ENCODE data around the gene LMOD1. TPM values are rescaled to one million over a fixed set of nuclear protein-coding genes. Genes with fewer than 3 reads are reported as not detected.
"Not testable (repeated sequence)": the region's sequence is repeated elsewhere in the genome, so short reads cannot be mapped to it uniquely, and the experiment has no call there.

The LMOD1 gene
- total RNA-seq, 1 experiment from 2014 or later = not detected

DNA sequence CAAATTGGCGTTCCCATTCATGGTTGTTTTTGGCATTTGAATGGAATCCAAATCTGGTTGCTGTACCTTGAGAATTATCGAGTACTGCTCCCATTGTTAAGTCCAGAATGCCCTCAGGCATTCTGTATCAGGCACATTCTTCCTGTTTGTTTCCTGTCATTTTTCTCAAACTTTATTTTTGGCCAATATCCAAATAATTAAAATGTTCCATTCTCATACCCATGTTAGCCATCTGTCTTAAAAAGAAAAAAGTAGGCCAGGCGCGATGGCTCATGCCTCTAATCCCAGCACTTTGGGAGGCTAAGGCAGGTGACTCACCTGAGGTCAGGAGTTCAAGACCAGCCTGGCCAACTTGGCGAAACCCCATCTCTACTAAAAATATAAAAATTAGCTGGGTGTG is 86.9 kb downstream of the LMOD1 start:
- H3K27ac Mint-ChIP-seq (ENCODE audit: low read depth, unreplicated experiment) = no peak overlapping the region
- DNase-seq (ENCODE audit: unreplicated experiment) = peak; percentile 63
- BruUV-seq (replicated peaks) = no TSS peak
- no peaks in the 10 kb centered on the region for H3K27me3 Mint-ChIP-seq (ENCODE audit: insufficient read depth, unreplicated experiment)
- no peaks in the 10 kb centered on the region for H3K9me3 Mint-ChIP-seq (ENCODE audit: unreplicated experiment)
- POLR2A ChIA-PET = interaction anchor here (1.2 to 3.3 kb wide), 2 partner anchors 9 to 18 kb away, joined by 3 to 28 read pairs; no protein-coding TSS in a partner anchor
- H3K36me3 Mint-ChIP-seq (ENCODE audit: insufficient read depth, unreplicated experiment) = peaks cover 97% of the 10 kb centered on the region
- intact Hi-C loops (cut with micrococcal nuclease) = no loop called here
- TF ChIP-seq, protein P1, sequence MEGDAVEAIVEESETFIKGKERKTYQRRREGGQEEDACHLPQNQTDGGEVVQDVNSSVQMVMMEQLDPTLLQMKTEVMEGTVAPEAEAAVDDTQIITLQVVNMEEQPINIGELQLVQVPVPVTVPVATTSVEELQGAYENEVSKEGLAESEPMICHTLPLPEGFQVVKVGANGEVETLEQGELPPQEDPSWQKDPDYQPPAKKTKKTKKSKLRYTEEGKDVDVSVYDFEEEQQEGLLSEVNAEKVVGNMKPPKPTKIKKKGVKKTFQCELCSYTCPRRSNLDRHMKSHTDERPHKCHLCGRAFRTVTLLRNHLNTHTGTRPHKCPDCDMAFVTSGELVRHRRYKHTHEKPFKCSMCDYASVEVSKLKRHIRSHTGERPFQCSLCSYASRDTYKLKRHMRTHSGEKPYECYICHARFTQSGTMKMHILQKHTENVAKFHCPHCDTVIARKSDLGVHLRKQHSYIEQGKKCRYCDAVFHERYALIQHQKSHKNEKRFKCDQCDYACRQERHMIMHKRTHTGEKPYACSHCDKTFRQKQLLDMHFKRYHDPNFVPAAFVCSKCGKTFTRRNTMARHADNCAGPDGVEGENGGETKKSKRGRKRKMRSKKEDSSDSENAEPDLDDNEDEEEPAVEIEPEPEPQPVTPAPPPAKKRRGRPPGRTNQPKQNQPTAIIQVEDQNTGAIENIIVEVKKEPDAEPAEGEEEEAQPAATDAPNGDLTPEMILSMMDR (IDR thresholded peaks at IDR 0.05; ENCODE audit: unreplicated experiment) = no peak
- CTCF ChIA-PET = interaction anchor here (0.5 to 2.2 kb wide), 8 partner anchors 8 to 460 kb away, joined by 3 to 10 read pairs (median 3); no protein-coding TSS in a partner anchor
- peaks cover 12% of the 10 kb centered on the region for H3K4me1 Mint-ChIP-seq (ENCODE audit: insufficient read depth, unreplicated experiment)
- H3K4me3 Mint-ChIP-seq (ENCODE audit: unreplicated experiment) = no peak overlapping the region

DNA sequence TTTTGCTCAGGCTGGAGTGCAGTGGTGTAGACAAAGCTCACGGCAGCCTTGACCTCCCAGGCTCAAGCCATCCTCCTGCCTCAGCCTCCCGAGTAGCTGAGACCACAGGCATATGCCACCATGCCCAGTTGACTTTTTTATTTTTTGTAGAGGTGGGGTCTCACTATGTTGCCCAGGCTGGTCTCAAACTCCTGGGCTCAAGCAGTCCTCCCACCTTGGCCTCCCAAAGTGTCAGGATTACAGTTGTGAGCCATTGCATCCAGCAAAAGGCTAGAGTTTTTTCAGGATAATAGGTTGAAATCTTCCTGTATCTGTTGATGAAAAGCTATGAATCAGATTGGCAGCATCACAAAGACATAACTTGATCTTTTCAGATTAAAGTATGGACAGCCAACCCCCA is 89.6 kb downstream of the LMOD1 start:
- H3K9me3 Mint-ChIP-seq (ENCODE audit: unreplicated experiment); BruUV-seq (replicated peaks); intact Hi-C loops (cut with micrococcal nuclease); H3K27ac Mint-ChIP-seq (ENCODE audit: low read depth, unreplicated experiment); H3K27me3 Mint-ChIP-seq (ENCODE audit: insufficient read depth, unreplicated experiment); DNase-seq (ENCODE audit: unreplicated experiment); H3K4me3 Mint-ChIP-seq (ENCODE audit: unreplicated experiment): not testable (repeated sequence)
- Mint-ChIP-seq H3K4me1 (ENCODE audit: insufficient read depth, unreplicated experiment) (peaks cover 12% of the 10 kb centered on the region), H3K36me3 (ENCODE audit: insufficient read depth, unreplicated experiment) (peaks cover 97% of the 10 kb centered on the region)
- ChIA-PET CTCF (interaction anchor here (0.6 to 2.5 kb wide), 8 partner anchors 10 to 41 kb away, joined by 3 to 10 read pairs (median 6); no protein-coding TSS in a partner anchor), POLR2A (interaction anchor here (0.7 to 1.6 kb wide), 3 partner anchors 10 to 149 kb away, joined by 3 to 6 read pairs (median 3); no protein-coding TSS in a partner anchor)

DNA sequence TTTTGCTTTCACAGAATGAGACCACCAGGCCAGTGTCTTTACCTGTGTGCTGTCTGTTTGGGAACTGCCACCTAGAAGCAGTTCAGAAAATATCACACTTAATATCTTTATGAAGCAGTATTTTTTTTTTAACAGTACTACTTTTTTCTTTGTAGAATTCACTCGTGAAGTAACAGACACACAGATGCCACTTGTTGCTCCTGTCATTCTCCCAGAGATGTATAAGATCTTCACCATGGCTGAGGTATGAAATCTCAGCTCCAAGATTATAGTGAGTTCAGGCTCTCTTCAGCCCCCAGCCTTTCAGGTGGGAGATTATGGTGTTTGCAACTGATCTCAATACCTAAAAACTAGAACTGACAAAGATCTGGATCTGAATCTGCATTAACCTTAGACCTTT is 94.4 kb downstream of the LMOD1 start:
- Mint-ChIP-seq H3K4me3 (ENCODE audit: unreplicated experiment) (no peak overlapping the region), H3K27ac (ENCODE audit: low read depth, unreplicated experiment) (peak overlapping the region; percentile 63), H3K36me3 (ENCODE audit: insufficient read depth, unreplicated experiment) (peaks cover 96% of the 10 kb centered on the region), H3K9me3 (ENCODE audit: unreplicated experiment) (no peaks in the 10 kb centered on the region), H3K27me3 (ENCODE audit: insufficient read depth, unreplicated experiment) (no peaks in the 10 kb centered on the region), H3K4me1 (ENCODE audit: insufficient read depth, unreplicated experiment) (peaks cover 30% of the 10 kb centered on the region)
- DNase-seq (ENCODE audit: unreplicated experiment) = no peak
- intact Hi-C loops (cut with micrococcal nuclease) = no loop called here
- ChIA-PET POLR2A (interaction anchor here (1.0 to 8.2 kb wide), 6 partner anchors 9 to 31 kb away, joined by 3 to 78 read pairs (median 18); partner anchors contain the start of gene IPO9), CTCF (interaction anchor here (0.5 to 2.4 kb wide), 6 partner anchors 22 to 454 kb away, joined by 3 to 18 read pairs (median 3); no protein-coding TSS in a partner anchor)
- TF ChIP-seq, protein P1 (IDR thresholded peaks at IDR 0.05; ENCODE audit: unreplicated experiment) = no peak
- no TSS peak for BruUV-seq (replicated peaks)

DNA sequence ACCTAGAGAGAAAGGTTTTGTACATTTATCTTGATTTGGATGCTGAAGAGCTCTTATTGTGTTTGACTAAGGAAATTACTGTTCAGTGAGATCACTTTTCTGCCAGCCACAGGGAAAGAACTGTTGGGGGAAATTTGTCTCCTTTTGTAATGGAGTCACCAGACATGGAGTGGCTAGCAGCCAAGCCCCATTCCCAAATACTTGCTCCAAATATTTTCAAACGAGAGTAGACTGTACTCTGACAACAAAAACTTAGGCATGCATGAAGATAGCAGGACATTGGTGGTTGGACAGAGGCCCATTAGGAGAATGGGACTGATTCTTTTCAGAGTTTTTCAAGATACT is 96.3 kb downstream of the LMOD1 start:
- POLR2A ChIA-PET = interaction anchor here (0.6 to 8.2 kb wide), 17 partner anchors 8 to 344 kb away, joined by 3 to 78 read pairs (median 6); partner anchors contain the start of genes CSRP1, IPO9 and TIMM17A
- no peaks in the 10 kb centered on the region for H3K27me3 Mint-ChIP-seq (ENCODE audit: insufficient read depth, unreplicated experiment)
- peaks cover 41% of the 10 kb centered on the region for H3K4me1 Mint-ChIP-seq (ENCODE audit: insufficient read depth, unreplicated experiment)
- BruUV-seq (replicated peaks) = no TSS peak
- CTCF ChIA-PET = interaction anchor here (0.5 to 3.2 kb wide), 16 partner anchors 8 to 535 kb away, joined by 3 to 27 read pairs (median 4); partner anchors contain the start of gene IPO9
- DNase-seq (ENCODE audit: unreplicated experiment) = peak; percentile 51
- H3K27ac Mint-ChIP-seq (ENCODE audit: low read depth, unreplicated experiment) = peak overlapping the region; percentile 58
- intact Hi-C loops (cut with micrococcal nuclease) = no loop called here
- no peaks in the 10 kb centered on the region for H3K9me3 Mint-ChIP-seq (ENCODE audit: unreplicated experiment)
- peaks cover 86% of the 10 kb centered on the region for H3K36me3 Mint-ChIP-seq (ENCODE audit: insufficient read depth, unreplicated experiment)
- no peak overlapping the region for H3K4me3 Mint-ChIP-seq (ENCODE audit: unreplicated experiment)
- TF ChIP-seq, protein P1 (IDR thresholded peaks at IDR 0.05; ENCODE audit: unreplicated experiment) = no peak
